ENCODE data around the gene PIGQ. TPM values are rescaled to one million over a fixed set of nuclear protein-coding genes. Genes with fewer than 3 reads are reported as not detected.

The PIGQ gene
- total and polyA plus RNA-seq, 2 experiments from 2014 or later: 30.2 to 62.3 TPM

- no peak overlapping the region for H3K4me3 ChIP-seq
- H3K36me3 ChIP-seq (ENCODE audit: insufficient read depth): no peaks in the 10 kb centered on the region
- peaks cover 9% of the 10 kb centered on the region for H3K4me1 Mint-ChIP-seq
- no peak overlapping the region for H3K27ac ChIP-seq (ENCODE audit: low read depth)
- peaks cover 10% of the 10 kb centered on the region for H3K27me3 Mint-ChIP-seq (ENCODE audit: insufficient read depth, low read depth, poor library complexity)
- DNase-seq (ENCODE audit: low spot score): no peak
- TF ChIP-seq POLR2AphosphoS5 (IDR thresholded peaks at IDR 0.05; ENCODE audit: low read depth) (no peak), EZH2phosphoT487 (IDR thresholded peaks at IDR 0.05; ENCODE audit: unreplicated experiment) (no peak), ZNF331 (CRISPR knock-in tag; IDR thresholded peaks at IDR 0.05; ENCODE audit: low read depth) (no peak), NANOG (IDR thresholded peaks at IDR 0.05; ENCODE audit: borderline replicate concordance) (no peak), REST (IDR thresholded peaks at IDR 0.05; ENCODE audit: unreplicated experiment) (no peak), STAT1 (IDR thresholded peaks at IDR 0.05; ENCODE audit: unreplicated experiment) (no peak), EZH2 (IDR thresholded peaks at IDR 0.05; ENCODE audit: low read depth, unreplicated experiment) (no peak), ZNF462 (CRISPR knock-in tag; IDR thresholded peaks at IDR 0.05) (no peak), CTCF (conservative IDR thresholded peaks at IDR 0.05; ENCODE audit: low read depth in 2 of 2) (no peak), ETS1 (IDR thresholded peaks at IDR 0.05) (no peak), ZNF114 (CRISPR knock-in tag; IDR thresholded peaks at IDR 0.05) (no peak), JUNB (IDR thresholded peaks at IDR 0.05; ENCODE audit: unreplicated experiment) (no peak)
- peaks cover 21% of the 10 kb centered on the region for H3K9me3 Mint-ChIP-seq
- peaks cover 15% of the 10 kb centered on the region; the same call in 2 of the 3 replicates for H3K36me3 Mint-ChIP-seq (ENCODE audit: low read depth)
- H3K79me2 ChIP-seq (replicated peaks; ENCODE audit: insufficient read depth): peaks cover 20% of the 10 kb centered on the region
- H3K4me1 ChIP-seq (ENCODE audit: insufficient read depth): no peaks in the 10 kb centered on the region
- H4K20me1 ChIP-seq (replicated peaks; ENCODE audit: insufficient read depth): peaks cover 4% of the 10 kb centered on the region; the same call in 1 of the 2 replicates
- H3K27me3 ChIP-seq (ENCODE audit: insufficient read depth): no peaks in the 10 kb centered on the region
- no peak overlapping the region for H3K4me2 ChIP-seq
- no peak overlapping the region for H3K4me3 Mint-ChIP-seq
- H3F3A ChIP-seq (replicated peaks; ENCODE audit: low read depth): peaks cover 4% of the 10 kb centered on the region
- ATAC-seq: peak; percentile 42
- no peak overlapping the region for H3K27ac Mint-ChIP-seq
- H2AFZ ChIP-seq: no peak overlapping the region
- H3K9me2 ChIP-seq (ENCODE audit: insufficient read depth): no peaks in the 10 kb centered on the region
These were observed 38.3 kb downstream of the PIGQ start for GRCh38 chr16:608019-608418.

All from GM23338 (cell line).